Measurements from ENCODE around the gene EDRF1.

EDRF1 gene

GRCh38 chr10:125783957-125784356 lies 64.4 kb downstream of the EDRF1 start:
- in situ Hi-C loops (cut with MboI; ENCODE audit: low sequenced_read_pairs), result no loop called here

- in situ Hi-C loops (cut with MboI; ENCODE audit: low sequenced_read_pairs), result no loop called here
Observed at GRCh38 chr10:125785791-125786190, 66.3 kb downstream of the EDRF1 start.

GRCh38 chr10:125788156-125789034 lies 68.9 kb downstream of the EDRF1 start:
- in situ Hi-C loops (cut with MboI; ENCODE audit: low sequenced_read_pairs), result no loop called here

GRCh38 chr10:125792342-125793300 lies 73.1 kb downstream of the EDRF1 start:
- in situ Hi-C loops (cut with MboI; ENCODE audit: low sequenced_read_pairs), result no loop called here

GRCh38 chr10:125795128-125795527 lies 75.6 kb downstream of the EDRF1 start:
- in situ Hi-C loops (cut with MboI; ENCODE audit: low sequenced_read_pairs), result no loop called here

GRCh38 chr10:125795637-125796190 lies 76.2 kb downstream of the EDRF1 start:
- in situ Hi-C loops (cut with MboI; ENCODE audit: low sequenced_read_pairs), result no loop called here

- in situ Hi-C loops (cut with MboI; ENCODE audit: low sequenced_read_pairs), result no loop called here
Observed at GRCh38 chr10:125797424-125797823, 77.9 kb downstream of the EDRF1 start.

GRCh38 chr10:125797994-125798662 lies 78.6 kb downstream of the EDRF1 start:
- in situ Hi-C loops (cut with MboI; ENCODE audit: low sequenced_read_pairs), result no loop called here

GRCh38 chr10:125799451-125800182 lies 80.1 kb downstream of the EDRF1 start:
- in situ Hi-C loops (cut with MboI; ENCODE audit: low sequenced_read_pairs), result no loop called here

- in situ Hi-C loops (cut with MboI; ENCODE audit: low sequenced_read_pairs), result no loop called here
Observed at GRCh38 chr10:125801574-125801973, 82.1 kb downstream of the EDRF1 start.

- in situ Hi-C loops (cut with MboI; ENCODE audit: low sequenced_read_pairs), result no loop called here
Observed at GRCh38 chr10:125802131-125802530, 82.6 kb downstream of the EDRF1 start.

GRCh38 chr10:125802739-125803138 lies 83.2 kb downstream of the EDRF1 start:
- in situ Hi-C loops (cut with MboI; ENCODE audit: low sequenced_read_pairs), result no loop called here

GRCh38 chr10:125808047-125808446 lies 88.5 kb downstream of the EDRF1 start:
- in situ Hi-C loops (cut with MboI; ENCODE audit: low sequenced_read_pairs), result no loop called here

GRCh38 chr10:125811251-125811650 lies 91.7 kb downstream of the EDRF1 start:
- in situ Hi-C loops (cut with MboI; ENCODE audit: low sequenced_read_pairs), result no loop called here

- in situ Hi-C loops (cut with MboI; ENCODE audit: low sequenced_read_pairs), result no loop called here
Observed at GRCh38 chr10:125812128-125812750, 92.7 kb downstream of the EDRF1 start.
